Stimulated activated CD8-positive, alpha-beta memory T cell treated with anti-CD3 and anti-CD28 coated beads, Interleukin-15, amount 100 ng/mL, for 24 hours (primary cell): Measurements from ENCODE around the gene CACNG6.

Experiments
- DNase-seq: peaks from one replicate; pipeline ENCODE4 v3.0.0-alpha.2; 2020; ENCODE audit warnings: low read depth

The CACNG6 gene

GRCh38 chr19:53969366-53969765 is 22.1 kb upstream of the CACNG6 start:
- no peak for DNase-seq

- no peak for DNase-seq
Measured at GRCh38 chr19:53971673-53972072, 19.8 kb upstream of the CACNG6 start.

GRCh38 chr19:53977429-53977990 is 13.9 kb upstream of the CACNG6 start:
- DNase-seq = no peak

DNA sequence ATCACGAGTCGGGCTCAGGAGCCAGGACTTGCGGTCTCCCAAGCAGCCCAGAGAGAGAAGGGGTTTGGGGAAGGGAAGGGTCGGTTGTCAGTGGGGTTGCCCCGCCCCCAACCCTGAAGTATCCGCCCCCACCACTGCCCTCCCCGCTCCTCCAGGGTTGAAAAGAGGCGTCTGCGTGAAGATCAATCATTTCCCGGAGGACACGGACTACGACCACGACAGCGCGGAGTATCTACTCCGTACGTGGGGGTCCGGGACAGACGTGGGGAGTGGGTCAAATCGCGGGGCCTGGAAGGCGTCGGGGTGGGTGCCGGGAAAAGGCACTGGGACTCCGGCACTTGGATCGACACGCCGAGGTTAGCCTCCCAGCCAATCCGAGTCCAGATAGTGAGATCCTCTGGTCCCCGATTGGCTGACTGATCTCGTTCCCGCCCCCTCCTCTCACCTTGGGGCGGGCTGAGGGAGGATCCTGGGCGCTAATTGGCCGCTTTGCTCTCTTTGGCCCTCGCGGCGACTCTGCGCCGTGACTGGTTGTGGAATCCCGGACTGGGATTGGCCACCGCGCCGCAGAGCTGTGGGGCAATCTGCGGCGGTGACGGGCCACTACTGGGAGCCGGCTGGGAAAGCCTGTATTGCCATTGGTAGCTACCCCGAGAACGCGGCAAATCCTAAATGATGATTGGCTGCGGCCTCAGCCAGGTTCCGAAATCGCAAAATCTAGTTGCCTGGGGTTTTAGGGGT is 13.3 kb upstream of the CACNG6 start:
- DNase-seq = no peak

- no peak for DNase-seq
Measured at GRCh38 chr19:53978975-53979801, 12.2 kb upstream of the CACNG6 start.

- no peak for DNase-seq
Measured at GRCh38 chr19:53980539-53981375, 10.7 kb upstream of the CACNG6 start.

DNA sequence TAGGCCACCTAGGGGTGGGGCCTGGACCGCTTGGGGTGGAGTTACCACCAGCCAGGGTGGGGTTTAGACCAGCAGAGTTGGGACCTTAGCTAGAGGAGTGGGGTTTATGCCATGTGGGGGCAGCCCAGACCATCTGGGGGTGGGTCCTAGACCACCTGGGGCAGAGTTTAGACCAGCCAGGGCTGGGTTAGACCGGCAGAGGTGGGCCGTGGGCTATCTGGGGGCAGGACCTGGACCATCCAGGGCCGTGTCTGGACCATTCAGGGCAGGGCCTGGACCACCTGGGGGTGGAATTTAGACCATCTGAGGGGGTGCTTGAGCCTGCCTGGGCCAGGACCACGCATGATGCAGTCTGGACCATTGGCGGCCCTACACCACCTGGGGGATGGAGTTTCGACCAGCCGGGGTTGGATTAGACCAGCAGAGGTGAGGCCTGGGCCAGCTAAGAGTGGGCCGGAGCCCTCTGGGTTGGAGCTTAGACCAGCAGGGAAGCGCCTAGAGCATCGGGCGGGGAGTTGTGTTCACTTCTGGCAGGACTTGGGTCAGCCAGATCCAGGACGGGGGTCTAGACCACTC is 10.0 kb upstream of the CACNG6 start:
- DNase-seq = no peak

GRCh38 chr19:53982001-53982451 is 9.4 kb upstream of the CACNG6 start:
- DNase-seq = no peak

GRCh38 chr19:53982611-53983010 is 8.8 kb upstream of the CACNG6 start:
- no peak for DNase-seq

GRCh38 chr19:53983457-53984289 is 7.8 kb upstream of the CACNG6 start:
- no peak for DNase-seq

GRCh38 chr19:53985863-53986262 is 5.6 kb upstream of the CACNG6 start:
- DNase-seq = no peak

DNA sequence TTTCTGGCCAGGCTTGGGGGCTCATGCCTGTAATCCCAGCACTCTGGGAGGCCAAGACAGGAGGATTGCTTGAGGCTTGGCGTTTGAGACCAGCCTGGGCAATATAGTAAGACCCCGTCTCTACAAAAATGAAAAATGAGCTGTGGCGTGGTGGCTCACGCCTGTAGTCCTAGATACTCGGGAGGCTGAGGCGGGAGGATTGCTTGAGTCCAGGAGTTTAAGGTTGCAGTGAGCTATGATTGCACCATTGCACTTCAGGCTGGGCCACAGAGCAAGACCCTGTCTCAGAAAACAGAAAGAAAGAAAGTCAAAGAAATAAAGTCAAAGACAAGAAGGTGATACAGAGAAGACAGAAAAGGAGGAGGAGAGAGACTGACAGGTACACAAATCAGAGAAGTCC is 2.5 kb upstream of the CACNG6 start:
- no peak for DNase-seq

DNA sequence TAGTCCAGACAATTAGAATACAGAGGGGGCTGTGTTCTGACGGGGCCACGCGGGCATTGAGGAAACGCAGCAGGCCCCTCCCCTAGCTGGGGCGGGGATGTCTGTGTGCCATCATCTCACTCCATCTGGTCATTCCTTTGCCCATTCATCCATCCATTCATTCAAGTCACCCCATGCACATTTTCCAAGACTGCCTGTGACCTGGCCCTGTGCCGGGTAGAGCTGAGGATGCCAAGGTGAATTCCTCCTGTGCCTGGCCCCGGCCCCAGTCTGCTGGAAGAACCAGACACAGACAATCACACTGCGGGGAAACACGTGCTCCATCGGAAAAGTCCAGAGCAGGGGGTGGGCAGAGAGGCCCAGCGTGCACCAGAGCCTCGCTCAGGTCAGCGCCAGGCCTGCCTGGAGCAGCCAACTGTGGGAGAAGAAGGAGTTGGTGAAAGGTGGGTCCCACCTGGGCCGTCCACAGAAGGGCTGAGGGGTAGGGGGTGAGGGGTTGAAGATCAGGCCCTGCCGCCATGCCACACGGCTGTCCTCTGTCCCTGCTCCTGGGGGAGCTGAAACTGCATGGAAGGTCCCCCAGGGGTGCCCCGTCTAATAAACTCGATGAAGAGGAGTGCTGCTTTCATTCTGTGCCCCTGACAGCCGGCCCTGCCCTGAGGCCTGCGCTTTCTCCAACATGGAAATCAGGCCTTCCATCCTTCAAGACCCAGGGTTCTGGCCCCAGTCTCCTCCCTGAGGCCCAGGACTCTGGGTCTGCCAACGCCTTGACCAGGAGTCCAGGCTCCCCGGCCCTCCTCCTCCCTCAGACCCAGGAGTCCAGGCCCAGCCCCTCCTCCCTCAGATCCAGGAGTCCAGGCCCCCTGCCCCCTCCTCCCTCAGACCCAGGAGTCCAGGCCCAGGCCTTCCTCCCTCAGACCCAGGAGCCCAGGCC is 1.6 kb upstream of the CACNG6 start:
- DNase-seq = no peak

DNA sequence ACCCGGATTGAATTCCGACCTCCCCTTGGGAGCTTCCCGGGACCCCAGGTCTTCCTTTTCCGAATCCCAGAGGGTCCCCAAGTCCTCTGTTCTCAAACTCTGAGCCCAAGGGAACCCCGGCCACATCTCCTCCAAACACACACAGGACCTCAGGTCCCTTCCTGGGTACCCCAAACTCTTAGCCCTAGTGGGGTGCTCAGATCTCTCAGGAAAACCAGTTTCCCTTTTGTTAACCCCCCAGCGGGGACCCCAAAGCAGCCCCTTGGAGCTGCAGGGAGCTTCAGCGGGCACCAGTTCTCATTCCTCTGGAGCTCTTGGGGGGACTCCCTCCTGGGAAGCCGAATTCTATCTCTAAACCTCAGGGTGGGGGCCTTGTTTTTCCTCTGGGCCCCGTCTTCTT is 774 bp downstream of the CACNG6 start:
- DNase-seq = no peak

- DNase-seq = no peak
Measured at GRCh38 chr19:53992815-53993214, 1.4 kb downstream of the CACNG6 start.

- no peak for DNase-seq
Measured at GRCh38 chr19:53993448-53993847, 2.0 kb downstream of the CACNG6 start.

GRCh38 chr19:53994811-53995210 is 3.4 kb downstream of the CACNG6 start:
- DNase-seq = no peak

GRCh38 chr19:53998223-53998622 is 6.8 kb downstream of the CACNG6 start:
- DNase-seq = no peak

DNA sequence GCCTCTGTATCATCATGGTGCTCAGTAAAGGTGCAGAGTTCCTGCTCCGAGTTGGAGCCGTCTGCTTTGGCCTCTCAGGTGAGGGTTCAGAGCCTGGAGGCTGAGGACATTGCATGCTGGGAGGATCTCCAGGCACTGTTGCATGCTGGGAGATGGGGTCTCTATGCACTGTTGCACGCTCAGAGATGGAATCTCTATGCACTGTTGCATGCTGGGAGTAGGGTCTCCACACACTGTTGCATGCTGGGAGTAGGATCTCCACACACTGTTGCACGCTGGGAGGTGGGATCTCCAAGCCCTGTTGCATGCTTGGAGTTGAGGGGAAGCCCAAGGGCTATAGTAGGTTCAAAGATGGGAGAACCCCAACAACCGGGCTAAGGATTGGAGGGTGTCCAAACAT is 8.3 kb downstream of the CACNG6 start:
- no peak for DNase-seq

DNA sequence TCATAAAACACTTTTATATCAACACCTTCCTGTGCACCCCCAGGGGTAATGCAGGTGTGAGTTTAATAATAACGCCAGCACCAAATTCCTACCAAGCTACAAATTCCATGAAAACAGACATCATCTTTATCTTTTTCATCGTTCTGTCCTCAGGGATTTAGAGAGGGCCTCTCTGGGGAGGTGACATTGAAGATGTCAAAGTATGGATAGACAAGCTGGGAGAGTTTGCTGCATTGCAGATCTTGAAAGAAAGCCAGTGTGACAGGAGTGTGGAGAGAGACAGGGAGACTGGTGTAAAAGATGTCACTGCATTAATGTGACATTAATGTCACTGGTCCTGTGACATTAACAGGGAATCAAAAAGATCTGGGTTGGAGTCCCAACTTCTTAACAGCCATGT is 10.1 kb downstream of the CACNG6 start:
- DNase-seq = no peak
